WTC11 (cell line): ENCODE results near the gene GNG4. TPM values are rescaled to one million over a fixed set of nuclear protein-coding genes. Genes with fewer than 3 reads are reported as not detected.

ENCODE experiments used
- ATAC-seq: fragments of 200-7000 bp; cut with Tn5 transposase; 2 replicates; pipeline ENCODE4 v1.10.0; 2021; ENCODE audit warnings: mild to moderate bottlenecking, moderate library complexity
- CTCF ChIA-PET: fragments of 300-600 bp; sonication (Branson Sonifier 250); formaldehyde crosslinking; loops from one replicate; lab custom pipeline; 2021; ENCODE audit warnings: antibody characterized with exemption; lab: Charles Lee
- POLR2A ChIA-PET: fragments of 350-600 bp; sonication (Branson Sonifier 250); formaldehyde crosslinking; loops from one replicate; lab custom pipeline; 2021; ENCODE audit warnings: antibody characterized with exemption; lab: Charles Lee
- DNase-seq: peaks from one replicate; pipeline ENCODE4 v3.0.0; 2021; ENCODE audit warnings: low spot score
- H3K27ac Mint-ChIP-seq: 2 replicates; pipeline ENCODE4 v1.8.0; 2021; ENCODE audit warnings: mixed read lengths
- H3K27me3 Mint-ChIP-seq: 2 replicates; pipeline ENCODE4 v1.8.0; 2021; ENCODE audit warnings: low read depth, mild to moderate bottlenecking, moderate library complexity, mixed read lengths
- H3K36me3 Mint-ChIP-seq: 2 replicates; pipeline ENCODE4 v1.8.0; 2021; ENCODE audit warnings: mixed read lengths
- H3K4me1 Mint-ChIP-seq: 2 replicates; pipeline ENCODE4 v1.8.0; 2022; ENCODE audit warnings: mixed read lengths
- H3K4me3 Mint-ChIP-seq: 2 replicates; pipeline ENCODE4 v1.8.0; 2021; ENCODE audit warnings: mild to moderate bottlenecking, moderate library complexity, mixed read lengths
- H3K9me3 Mint-ChIP-seq: 2 replicates; pipeline ENCODE4 v1.8.0; 2021; ENCODE audit warnings: mixed read lengths
- EMX1 ChIP-seq: fragments of 250-450 bp; sonication (Bioruptor Pico); IDR thresholded peaks from 2 replicates; pipeline ENCODE4 v1.8.0; 2021; ENCODE audit warnings: mild to moderate bottlenecking
- GTF2I ChIP-seq: fragments of 250-450 bp; sonication (Bioruptor Pico); conservative IDR thresholded peaks from 2 replicates; pipeline ENCODE4 v1.4.0; 2021; ENCODE audit warnings: mild to moderate bottlenecking
- HMGA2 ChIP-seq: fragments of 250-450 bp; sonication (Bioruptor Pico); IDR thresholded peaks from 2 replicates; pipeline ENCODE4 v1.4.0; 2021; ENCODE audit warnings: mild to moderate bottlenecking, moderate library complexity
- MYBL2 ChIP-seq: sonication (generic); formaldehyde crosslinking; IDR thresholded peaks from 2 replicates; pipeline ENCODE4 v1.8.1; 2023; ENCODE audit warnings: mild to moderate bottlenecking, moderate library complexity, missing genetic modification reagents
- OVOL2 ChIP-seq: fragments of 250-450 bp; sonication (Bioruptor Pico); IDR thresholded peaks from 2 replicates; pipeline ENCODE4 v1.9.0; 2021; ENCODE audit warnings: mild to moderate bottlenecking, borderline replicate concordance
- RORB ChIP-seq: fragments of 250-450 bp; sonication (Bioruptor Pico); IDR thresholded peaks from 2 replicates; pipeline ENCODE4 v1.9.0; 2021; ENCODE audit warnings: mild to moderate bottlenecking
- SP1 ChIP-seq: sonication (generic); formaldehyde crosslinking; conservative IDR thresholded peaks from 2 replicates; pipeline ENCODE4 v1.8.1; 2022; ENCODE audit warnings: missing genetic modification reagents
- TCF7 ChIP-seq: sonication (generic); formaldehyde crosslinking; IDR thresholded peaks from 2 replicates; pipeline ENCODE4 v1.8.0; 2022; ENCODE audit warnings: mild to moderate bottlenecking, low read depth, missing genetic modification reagents, moderate library complexity
- ZNF219 ChIP-seq: sonication (generic); formaldehyde crosslinking; IDR thresholded peaks from 2 replicates; pipeline ENCODE4 v1.8.0; 2023; ENCODE audit warnings: missing genetic modification reagents, mild to moderate bottlenecking, borderline replicate concordance
- ZNF263 ChIP-seq: sonication (generic); formaldehyde crosslinking; IDR thresholded peaks from 2 replicates; pipeline ENCODE4 v1.8.1; 2022; ENCODE audit warnings: low read depth, mild to moderate bottlenecking, moderate library complexity, missing genetic modification reagents
- total RNA-seq: library from RNA; stranded (reverse); gene quantifications from 3 replicates; pipeline ENCODE4 v1.2.3, GENCODE V29; 2021
- TF ChIP-seq, protein P1 (sequence below): sonication (generic); formaldehyde crosslinking; IDR thresholded peaks from 2 replicates; pipeline ENCODE4 v1.8.1; 2022; ENCODE audit warnings: low read depth, missing genetic modification reagents, borderline replicate concordance
- TF ChIP-seq, protein P2 (sequence below): fragments of 200-600 bp; IDR thresholded peaks from 2 replicates; pipeline ENCODE4 v1.8.0; 2022; ENCODE audit warnings: antibody characterized with exemption
- TF ChIP-seq, protein P3 (sequence below): fragments of 250-450 bp; sonication (Bioruptor Pico); IDR thresholded peaks from 2 replicates; pipeline ENCODE4 v1.9.0; 2021; ENCODE audit warnings: mild to moderate bottlenecking
- TF ChIP-seq, protein P4 (sequence below): sonication (generic); formaldehyde crosslinking; IDR thresholded peaks from 2 replicates; pipeline ENCODE4 v1.8.1; 2023; ENCODE audit warnings: mild to moderate bottlenecking, moderate library complexity, missing genetic modification reagents
- TF ChIP-seq, protein P5 (sequence below): sonication (generic); formaldehyde crosslinking; IDR thresholded peaks from 2 replicates; pipeline ENCODE4 v1.8.1; 2022; ENCODE audit warnings: low read depth, mild to moderate bottlenecking, moderate library complexity, missing genetic modification reagents, borderline replicate concordance
- TF ChIP-seq, protein P6 (sequence below): sonication (generic); formaldehyde crosslinking; IDR thresholded peaks from 2 replicates; pipeline ENCODE4 v1.8.0; 2022; ENCODE audit warnings: missing genetic modification reagents
- TF ChIP-seq, protein P7 (sequence below): sonication (generic); formaldehyde crosslinking; IDR thresholded peaks from 2 replicates; pipeline ENCODE4 v1.8.0; 2022; ENCODE audit warnings: mild to moderate bottlenecking, missing genetic modification reagents
- TF ChIP-seq, protein P8 (sequence below): sonication (generic); formaldehyde crosslinking; IDR thresholded peaks from 2 replicates; pipeline ENCODE4 v1.8.1; 2022; ENCODE audit warnings: missing genetic modification reagents, borderline replicate concordance

The GNG4 gene
- total RNA-seq, 1 experiment from 2014 or later = 38.3 TPM

DNA sequence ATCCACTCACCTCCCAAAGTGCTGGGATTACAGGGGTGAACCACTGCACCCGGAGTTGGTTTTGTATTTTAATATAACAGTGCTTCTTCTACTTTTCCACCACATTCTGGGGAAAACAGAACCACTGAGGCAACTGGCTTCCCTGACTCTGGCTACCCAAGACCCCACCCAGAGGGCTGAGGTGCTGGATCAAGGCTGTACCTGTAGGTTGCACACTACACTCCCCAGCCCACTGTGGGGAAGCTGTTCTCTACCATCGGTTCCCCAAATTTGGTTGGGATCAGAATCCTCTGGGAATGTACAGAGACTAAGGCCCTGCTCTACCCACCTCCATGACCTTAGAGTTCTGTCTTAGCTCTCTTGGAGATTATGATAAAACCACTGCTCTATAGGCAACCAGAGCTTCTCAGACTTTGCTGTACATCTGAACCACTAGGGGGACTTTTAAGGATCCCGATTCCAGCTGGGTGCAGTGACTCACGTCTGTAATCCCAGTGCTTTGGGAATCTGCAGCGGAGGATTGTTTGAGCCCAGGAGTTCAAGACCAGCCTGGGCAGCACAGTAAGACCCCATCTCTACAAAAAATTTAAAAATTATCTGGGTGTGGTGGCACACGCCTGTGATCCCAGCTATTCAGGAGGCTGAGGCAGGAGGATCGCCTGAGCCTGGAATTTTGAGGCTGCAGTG, 51.6 kb downstream of the GNG4 start:
- 0 out of 2 replicates have a peak, but pooled peaks have one; percentile 18 for ATAC-seq
- TF ChIP-seq, protein P1, sequence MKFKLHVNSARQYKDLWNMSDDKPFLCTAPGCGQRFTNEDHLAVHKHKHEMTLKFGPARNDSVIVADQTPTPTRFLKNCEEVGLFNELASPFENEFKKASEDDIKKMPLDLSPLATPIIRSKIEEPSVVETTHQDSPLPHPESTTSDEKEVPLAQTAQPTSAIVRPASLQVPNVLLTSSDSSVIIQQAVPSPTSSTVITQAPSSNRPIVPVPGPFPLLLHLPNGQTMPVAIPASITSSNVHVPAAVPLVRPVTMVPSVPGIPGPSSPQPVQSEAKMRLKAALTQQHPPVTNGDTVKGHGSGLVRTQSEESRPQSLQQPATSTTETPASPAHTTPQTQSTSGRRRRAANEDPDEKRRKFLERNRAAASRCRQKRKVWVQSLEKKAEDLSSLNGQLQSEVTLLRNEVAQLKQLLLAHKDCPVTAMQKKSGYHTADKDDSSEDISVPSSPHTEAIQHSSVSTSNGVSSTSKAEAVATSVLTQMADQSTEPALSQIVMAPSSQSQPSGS (CRISPR knock-in tag) = no peak
- TF ChIP-seq, protein P2, sequence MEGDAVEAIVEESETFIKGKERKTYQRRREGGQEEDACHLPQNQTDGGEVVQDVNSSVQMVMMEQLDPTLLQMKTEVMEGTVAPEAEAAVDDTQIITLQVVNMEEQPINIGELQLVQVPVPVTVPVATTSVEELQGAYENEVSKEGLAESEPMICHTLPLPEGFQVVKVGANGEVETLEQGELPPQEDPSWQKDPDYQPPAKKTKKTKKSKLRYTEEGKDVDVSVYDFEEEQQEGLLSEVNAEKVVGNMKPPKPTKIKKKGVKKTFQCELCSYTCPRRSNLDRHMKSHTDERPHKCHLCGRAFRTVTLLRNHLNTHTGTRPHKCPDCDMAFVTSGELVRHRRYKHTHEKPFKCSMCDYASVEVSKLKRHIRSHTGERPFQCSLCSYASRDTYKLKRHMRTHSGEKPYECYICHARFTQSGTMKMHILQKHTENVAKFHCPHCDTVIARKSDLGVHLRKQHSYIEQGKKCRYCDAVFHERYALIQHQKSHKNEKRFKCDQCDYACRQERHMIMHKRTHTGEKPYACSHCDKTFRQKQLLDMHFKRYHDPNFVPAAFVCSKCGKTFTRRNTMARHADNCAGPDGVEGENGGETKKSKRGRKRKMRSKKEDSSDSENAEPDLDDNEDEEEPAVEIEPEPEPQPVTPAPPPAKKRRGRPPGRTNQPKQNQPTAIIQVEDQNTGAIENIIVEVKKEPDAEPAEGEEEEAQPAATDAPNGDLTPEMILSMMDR = no peak
- TF ChIP-seq, protein P3, sequence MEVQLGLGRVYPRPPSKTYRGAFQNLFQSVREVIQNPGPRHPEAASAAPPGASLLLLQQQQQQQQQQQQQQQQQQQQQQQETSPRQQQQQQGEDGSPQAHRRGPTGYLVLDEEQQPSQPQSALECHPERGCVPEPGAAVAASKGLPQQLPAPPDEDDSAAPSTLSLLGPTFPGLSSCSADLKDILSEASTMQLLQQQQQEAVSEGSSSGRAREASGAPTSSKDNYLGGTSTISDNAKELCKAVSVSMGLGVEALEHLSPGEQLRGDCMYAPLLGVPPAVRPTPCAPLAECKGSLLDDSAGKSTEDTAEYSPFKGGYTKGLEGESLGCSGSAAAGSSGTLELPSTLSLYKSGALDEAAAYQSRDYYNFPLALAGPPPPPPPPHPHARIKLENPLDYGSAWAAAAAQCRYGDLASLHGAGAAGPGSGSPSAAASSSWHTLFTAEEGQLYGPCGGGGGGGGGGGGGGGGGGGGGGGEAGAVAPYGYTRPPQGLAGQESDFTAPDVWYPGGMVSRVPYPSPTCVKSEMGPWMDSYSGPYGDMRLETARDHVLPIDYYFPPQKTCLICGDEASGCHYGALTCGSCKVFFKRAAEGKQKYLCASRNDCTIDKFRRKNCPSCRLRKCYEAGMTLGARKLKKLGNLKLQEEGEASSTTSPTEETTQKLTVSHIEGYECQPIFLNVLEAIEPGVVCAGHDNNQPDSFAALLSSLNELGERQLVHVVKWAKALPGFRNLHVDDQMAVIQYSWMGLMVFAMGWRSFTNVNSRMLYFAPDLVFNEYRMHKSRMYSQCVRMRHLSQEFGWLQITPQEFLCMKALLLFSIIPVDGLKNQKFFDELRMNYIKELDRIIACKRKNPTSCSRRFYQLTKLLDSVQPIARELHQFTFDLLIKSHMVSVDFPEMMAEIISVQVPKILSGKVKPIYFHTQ (CRISPR knock-in tag) = no peak
- TF ChIP-seq GTF2I (CRISPR knock-in tag) (peak; percentile 60), HMGA2 (no peak), MYBL2 (no peak), ZNF219 (CRISPR knock-in tag) (no peak)
- TF ChIP-seq, protein P4, sequence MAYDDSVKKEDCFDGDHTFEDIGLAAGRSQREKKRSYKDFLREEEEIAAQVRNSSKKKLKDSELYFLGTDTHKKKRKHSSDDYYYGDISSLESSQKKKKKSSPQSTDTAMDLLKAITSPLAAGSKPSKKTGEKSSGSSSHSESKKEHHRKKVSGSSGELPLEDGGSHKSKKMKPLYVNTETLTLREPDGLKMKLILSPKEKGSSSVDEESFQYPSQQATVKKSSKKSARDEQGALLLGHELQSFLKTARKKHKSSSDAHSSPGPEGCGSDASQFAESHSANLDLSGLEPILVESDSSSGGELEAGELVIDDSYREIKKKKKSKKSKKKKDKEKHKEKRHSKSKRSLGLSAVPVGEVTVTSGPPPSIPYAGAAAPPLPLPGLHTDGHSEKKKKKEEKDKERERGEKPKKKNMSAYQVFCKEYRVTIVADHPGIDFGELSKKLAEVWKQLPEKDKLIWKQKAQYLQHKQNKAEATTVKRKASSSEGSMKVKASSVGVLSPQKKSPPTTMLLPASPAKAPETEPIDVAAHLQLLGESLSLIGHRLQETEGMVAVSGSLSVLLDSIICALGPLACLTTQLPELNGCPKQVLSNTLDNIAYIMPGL = no peak

DNA sequence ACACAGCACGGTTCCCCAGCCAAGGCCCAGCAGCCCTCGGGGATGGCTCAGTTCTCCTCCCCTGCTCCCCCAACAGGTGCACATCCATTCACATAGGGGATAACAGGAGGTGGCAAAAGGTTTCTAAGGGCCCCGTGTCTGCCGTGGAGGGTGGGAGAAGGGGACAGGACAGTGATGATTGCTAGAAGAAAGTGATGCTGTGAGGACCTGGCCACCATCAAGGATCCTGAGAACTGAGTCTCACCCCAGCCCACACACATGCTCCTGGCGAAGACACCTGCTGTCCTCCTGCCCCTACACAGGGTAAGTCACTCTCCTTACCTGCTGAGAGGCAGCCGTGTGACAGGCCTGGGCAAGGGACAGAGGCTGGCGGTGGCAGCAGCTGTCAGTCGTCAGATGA, 54.5 kb downstream of the GNG4 start:
- CTCF ChIA-PET = no interaction called here
- Mint-ChIP-seq H3K9me3 (no peaks in the 10 kb centered on the region), H3K36me3 (peaks cover 27% of the 10 kb centered on the region), H3K27me3 (no peaks in the 10 kb centered on the region), H3K27ac (no peak overlapping the region), H3K4me1 (peaks cover 6% of the 10 kb centered on the region; the same call in 1 of the 2 replicates), H3K4me3 (no peak overlapping the region)
- POLR2A ChIA-PET = interaction anchor here (0.6 kb wide), 1 partner anchor 68 kb away, joined by 3 read pairs; no protein-coding TSS in a partner anchor
- DNase-seq (no peak), ATAC-seq (no peak)
- no peak for TF ChIP-seq OVOL2 (CRISPR knock-in tag)
- TF ChIP-seq, protein P5, sequence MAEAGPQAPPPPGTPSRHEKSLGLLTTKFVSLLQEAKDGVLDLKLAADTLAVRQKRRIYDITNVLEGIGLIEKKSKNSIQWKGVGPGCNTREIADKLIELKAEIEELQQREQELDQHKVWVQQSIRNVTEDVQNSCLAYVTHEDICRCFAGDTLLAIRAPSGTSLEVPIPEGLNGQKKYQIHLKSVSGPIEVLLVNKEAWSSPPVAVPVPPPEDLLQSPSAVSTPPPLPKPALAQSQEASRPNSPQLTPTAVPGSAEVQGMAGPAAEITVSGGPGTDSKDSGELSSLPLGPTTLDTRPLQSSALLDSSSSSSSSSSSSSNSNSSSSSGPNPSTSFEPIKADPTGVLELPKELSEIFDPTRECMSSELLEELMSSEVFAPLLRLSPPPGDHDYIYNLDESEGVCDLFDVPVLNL = no peak
- TF ChIP-seq, protein P6, sequence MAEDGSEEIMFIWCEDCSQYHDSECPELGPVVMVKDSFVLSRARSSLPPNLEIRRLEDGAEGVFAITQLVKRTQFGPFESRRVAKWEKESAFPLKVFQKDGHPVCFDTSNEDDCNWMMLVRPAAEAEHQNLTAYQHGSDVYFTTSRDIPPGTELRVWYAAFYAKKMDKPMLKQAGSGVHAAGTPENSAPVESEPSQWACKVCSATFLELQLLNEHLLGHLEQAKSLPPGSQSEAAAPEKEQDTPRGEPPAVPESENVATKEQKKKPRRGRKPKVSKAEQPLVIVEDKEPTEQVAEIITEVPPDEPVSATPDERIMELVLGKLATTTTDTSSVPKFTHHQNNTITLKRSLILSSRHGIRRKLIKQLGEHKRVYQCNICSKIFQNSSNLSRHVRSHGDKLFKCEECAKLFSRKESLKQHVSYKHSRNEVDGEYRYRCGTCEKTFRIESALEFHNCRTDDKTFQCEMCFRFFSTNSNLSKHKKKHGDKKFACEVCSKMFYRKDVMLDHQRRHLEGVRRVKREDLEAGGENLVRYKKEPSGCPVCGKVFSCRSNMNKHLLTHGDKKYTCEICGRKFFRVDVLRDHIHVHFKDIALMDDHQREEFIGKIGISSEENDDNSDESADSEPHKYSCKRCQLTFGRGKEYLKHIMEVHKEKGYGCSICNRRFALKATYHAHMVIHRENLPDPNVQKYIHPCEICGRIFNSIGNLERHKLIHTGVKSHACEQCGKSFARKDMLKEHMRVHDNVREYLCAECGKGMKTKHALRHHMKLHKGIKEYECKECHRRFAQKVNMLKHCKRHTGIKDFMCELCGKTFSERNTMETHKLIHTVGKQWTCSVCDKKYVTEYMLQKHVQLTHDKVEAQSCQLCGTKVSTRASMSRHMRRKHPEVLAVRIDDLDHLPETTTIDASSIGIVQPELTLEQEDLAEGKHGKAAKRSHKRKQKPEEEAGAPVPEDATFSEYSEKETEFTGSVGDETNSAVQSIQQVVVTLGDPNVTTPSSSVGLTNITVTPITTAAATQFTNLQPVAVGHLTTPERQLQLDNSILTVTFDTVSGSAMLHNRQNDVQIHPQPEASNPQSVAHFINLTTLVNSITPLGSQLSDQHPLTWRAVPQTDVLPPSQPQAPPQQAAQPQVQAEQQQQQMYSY (CRISPR knock-in tag) = no peak
- TF ChIP-seq ZNF263 (CRISPR knock-in tag) = no peak
- no peak for TF ChIP-seq SP1
- no peak for TF ChIP-seq RORB (CRISPR knock-in tag)
- TF ChIP-seq EMX1 (CRISPR knock-in tag) = no peak
- TF ChIP-seq, protein P7, sequence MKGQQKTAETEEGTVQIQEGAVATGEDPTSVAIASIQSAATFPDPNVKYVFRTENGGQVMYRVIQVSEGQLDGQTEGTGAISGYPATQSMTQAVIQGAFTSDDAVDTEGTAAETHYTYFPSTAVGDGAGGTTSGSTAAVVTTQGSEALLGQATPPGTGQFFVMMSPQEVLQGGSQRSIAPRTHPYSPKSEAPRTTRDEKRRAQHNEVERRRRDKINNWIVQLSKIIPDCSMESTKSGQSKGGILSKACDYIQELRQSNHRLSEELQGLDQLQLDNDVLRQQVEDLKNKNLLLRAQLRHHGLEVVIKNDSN (CRISPR knock-in tag) = no peak
- TF ChIP-seq, protein P8, sequence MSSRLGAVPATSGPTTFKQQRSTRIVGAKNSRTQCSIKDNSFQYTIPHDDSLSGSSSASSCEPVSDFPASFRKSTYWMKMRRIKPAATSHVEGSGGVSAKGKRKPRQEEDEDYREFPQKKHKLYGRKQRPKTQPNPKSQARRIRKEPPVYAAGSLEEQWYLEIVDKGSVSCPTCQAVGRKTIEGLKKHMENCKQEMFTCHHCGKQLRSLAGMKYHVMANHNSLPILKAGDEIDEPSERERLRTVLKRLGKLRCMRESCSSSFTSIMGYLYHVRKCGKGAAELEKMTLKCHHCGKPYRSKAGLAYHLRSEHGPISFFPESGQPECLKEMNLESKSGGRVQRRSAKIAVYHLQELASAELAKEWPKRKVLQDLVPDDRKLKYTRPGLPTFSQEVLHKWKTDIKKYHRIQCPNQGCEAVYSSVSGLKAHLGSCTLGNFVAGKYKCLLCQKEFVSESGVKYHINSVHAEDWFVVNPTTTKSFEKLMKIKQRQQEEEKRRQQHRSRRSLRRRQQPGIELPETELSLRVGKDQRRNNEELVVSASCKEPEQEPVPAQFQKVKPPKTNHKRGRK = no peak
- no peak for TF ChIP-seq TCF7 (CRISPR knock-in tag)
- no peak for TF ChIP-seq ZNF219 (CRISPR knock-in tag)

More for the DNA sequence above, 51.6 kb downstream of the GNG4 start:
- H3K4me1 Mint-ChIP-seq = peaks cover 8% of the 10 kb centered on the region; the same call in 1 of the 2 replicates
- ChIA-PET POLR2A (no interaction called here), CTCF (interaction anchor here (0.6 to 4.5 kb wide), 32 partner anchors 9 to 374 kb away, joined by 3 to 36 read pairs (median 4); partner anchors contain the start of genes B3GALNT2 and GGPS1)
- H3K4me3 Mint-ChIP-seq = no peak overlapping the region
- no peaks in the 10 kb centered on the region for H3K27me3 Mint-ChIP-seq
- no peak for DNase-seq
- H3K36me3 Mint-ChIP-seq = peaks cover 13% of the 10 kb centered on the region
- H3K27ac Mint-ChIP-seq = no peak overlapping the region
- H3K9me3 Mint-ChIP-seq = no peaks in the 10 kb centered on the region
